ENCODE results near the gene PARP6. TPM values are rescaled to one million over a fixed set of nuclear protein-coding genes. Genes with fewer than 3 reads are reported as not detected.
A peak's percentile ranks its signal among the peaks of the same experiment; 100 is the strongest.

The PARP6 gene
- total RNA-seq, 3 donors from 2014 or later, result 32.9 to 89.3 (median 61.4) TPM

GRCh38 chr15:72231833-72232478, 40.4 kb downstream of the PARP6 start:
- peaks cover 23% of the 10 kb centered on the region for H3K4me1 ChIP-seq (ENCODE audit: low read depth)
- ATAC-seq (peak; percentile 37), DNase-seq (peak; percentile 47 to 76 (median 61))
- H3K9me3 ChIP-seq, result no peaks in the 10 kb centered on the region
- intact Hi-C loops (cut with DNase I, micrococcal nuclease), result no loop called here
- no peaks in the 10 kb centered on the region for H3K36me3 ChIP-seq (ENCODE audit: low read depth)
- H3K4me3 ChIP-seq, result peak overlapping the region; percentile 71
- TF ChIP-seq CTCF (IDR thresholded peaks at IDR 0.05), result no peak

- TF ChIP-seq CTCF (IDR thresholded peaks at IDR 0.05), result no peak
- DNase-seq, result peak; percentile 98 to 100 (median 98)
- Histone ChIP-seq H3K4me3 (peak within 1 kb of the TSS; percentile 71), H3K9me3 (no peaks in the 10 kb centered on the region), H3K36me3 (ENCODE audit: low read depth) (no peaks in the 10 kb centered on the region), H3K4me1 (ENCODE audit: low read depth) (peaks cover 30% of the 10 kb centered on the region)
- peak; percentile 87 for ATAC-seq
- intact Hi-C loops (cut with DNase I, micrococcal nuclease), result no loop called here
Observed at GRCh38 chr15:72231066-72231832, 41.1 kb downstream of the PARP6 start, which contains the start of gene PKM. TSS of gene PKM (minus strand) at chr15:72231190. CDS start at chr15:72219097, 12,093 bp downstream.

- Histone ChIP-seq H3K9me3 (no peaks in the 10 kb centered on the region), H3K36me3 (ENCODE audit: low read depth) (no peaks in the 10 kb centered on the region), H3K4me3 (peak overlapping the region; percentile 71), H3K4me1 (ENCODE audit: low read depth) (peaks cover 30% of the 10 kb centered on the region)
- DNase-seq, result peak; percentile 84 to 94 (median 91)
- intact Hi-C loops (cut with DNase I, micrococcal nuclease), result no loop called here
- no peak for TF ChIP-seq CTCF (IDR thresholded peaks at IDR 0.05)
- ATAC-seq, result peak; percentile 51
Observed at GRCh38 chr15:72230197-72231065, 41.9 kb downstream of the PARP6 start.

GRCh38 chr15:72229947-72230196, 42.5 kb downstream of the PARP6 start:
- no peak for TF ChIP-seq CTCF (IDR thresholded peaks at IDR 0.05)
- intact Hi-C loops (cut with DNase I, micrococcal nuclease), result no loop called here
- Histone ChIP-seq H3K36me3 (ENCODE audit: low read depth) (no peaks in the 10 kb centered on the region), H3K4me1 (ENCODE audit: low read depth) (peaks cover 30% of the 10 kb centered on the region), H3K9me3 (no peaks in the 10 kb centered on the region), H3K4me3 (peak overlapping the region; percentile 71)
- ATAC-seq (peak; percentile 5), DNase-seq (peak in 1 of 3 donors; percentile 58)

GRCh38 chr15:72229076-72229946, 43.0 kb downstream of the PARP6 start:
- Histone ChIP-seq H3K4me3 (peak overlapping the region; percentile 71), H3K36me3 (ENCODE audit: low read depth) (no peaks in the 10 kb centered on the region), H3K4me1 (ENCODE audit: low read depth) (peaks cover 30% of the 10 kb centered on the region), H3K9me3 (no peaks in the 10 kb centered on the region)
- no peak for TF ChIP-seq CTCF (IDR thresholded peaks at IDR 0.05)
- no peak for DNase-seq
- intact Hi-C loops (cut with DNase I, micrococcal nuclease), result no loop called here
- ATAC-seq, result no peak
